Renal cortical epithelial cell (primary cell): ENCODE data around the gene CCDC144A. TPM values are rescaled to one million over a fixed set of nuclear protein-coding genes. Genes with fewer than 3 reads are reported as not detected.
A peak's percentile ranks its signal among the peaks of the same experiment; 100 is the strongest.
"Not testable (repeated sequence)": the region's sequence is repeated elsewhere in the genome, so short reads cannot be mapped to it uniquely, and the experiment has no call there.

Experiments used
- DNase-seq: peaks from one replicate; pipeline ENCODE4 v3.0.0-alpha.2; 2011; ENCODE audit warnings: low read depth
- total RNA-seq: library from RNA; depleted of rRNA; stranded (reverse); fragments of >200 nt; gene quantifications from 2 replicates; pipeline ENCODE4 v1.2.3, GENCODE V29; 2014

Gene CCDC144A
- total RNA-seq, 1 donor from 2014 or later, result 7.9 TPM

DNA sequence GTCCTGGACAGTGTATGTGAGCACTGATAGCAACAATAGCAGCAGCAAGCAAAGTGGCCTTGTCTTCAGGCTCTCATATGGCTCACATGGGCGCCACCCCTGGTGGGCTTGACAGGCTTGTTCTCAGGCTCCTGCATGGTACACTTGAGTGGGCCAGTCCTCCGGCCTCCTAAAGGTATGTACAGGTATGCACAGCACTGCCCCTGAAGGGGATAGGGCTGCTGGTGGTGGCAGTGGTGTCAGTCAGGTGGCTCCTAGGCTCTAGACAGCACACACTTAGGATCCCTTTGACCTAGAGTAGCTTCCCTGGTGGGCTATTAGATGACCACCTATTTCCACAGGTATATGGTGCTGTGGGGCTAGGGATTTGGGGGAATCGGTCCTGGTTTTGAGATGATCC lies 67.5 kb downstream of the CCDC144A start:
- DNase-seq, result not testable (repeated sequence)

DNA sequence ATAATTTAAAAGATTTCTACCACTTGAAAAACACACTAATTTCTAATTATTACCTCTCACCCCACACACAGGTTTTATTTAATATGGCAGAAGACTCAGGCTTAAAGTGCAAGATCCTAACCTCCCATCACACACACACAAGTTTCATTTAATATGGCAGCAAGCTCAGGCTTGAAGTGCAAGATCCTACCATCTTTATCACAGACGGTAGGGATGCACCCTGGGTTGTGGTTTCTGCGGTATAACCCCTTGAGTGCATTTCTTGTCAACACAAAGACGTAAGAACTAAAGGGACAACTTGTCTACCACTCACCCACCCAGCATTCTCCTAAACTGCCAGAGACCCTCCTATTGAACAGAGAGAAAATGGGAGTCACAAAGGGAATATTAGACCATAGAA lies 68.1 kb downstream of the CCDC144A start:
- DNase-seq, result not testable (repeated sequence)

GRCh38 chr17:16768290-16769175 lies 78.5 kb downstream of the CCDC144A start:
- DNase-seq, result not testable (repeated sequence)

GRCh38 chr17:16772394-16773145 lies 82.5 kb downstream of the CCDC144A start:
- not testable (repeated sequence) for DNase-seq

- not testable (repeated sequence) for DNase-seq
Observed at GRCh38 chr17:16773146-16773522, 83.1 kb downstream of the CCDC144A start.

DNA sequence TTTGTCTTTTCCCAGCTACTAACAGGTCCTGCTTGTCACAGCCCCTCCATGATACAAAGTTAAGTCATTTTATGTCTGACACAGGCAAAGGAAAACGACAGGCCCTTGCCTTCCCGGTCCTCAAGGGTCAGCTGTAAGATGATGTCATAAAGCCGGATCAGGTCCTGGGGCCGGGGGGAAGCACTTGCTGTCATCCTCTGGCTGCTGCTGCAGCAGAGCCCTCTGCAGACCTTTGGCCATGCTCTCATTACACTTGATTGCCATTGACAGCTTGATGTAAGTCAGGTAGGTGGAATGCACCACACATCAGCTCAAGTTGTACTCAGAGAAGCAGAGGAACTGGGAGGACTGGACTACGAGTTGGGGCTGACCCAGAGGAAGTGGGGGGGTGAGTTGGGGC lies 97.8 kb downstream of the CCDC144A start:
- DNase-seq, result not testable (repeated sequence)

DNA sequence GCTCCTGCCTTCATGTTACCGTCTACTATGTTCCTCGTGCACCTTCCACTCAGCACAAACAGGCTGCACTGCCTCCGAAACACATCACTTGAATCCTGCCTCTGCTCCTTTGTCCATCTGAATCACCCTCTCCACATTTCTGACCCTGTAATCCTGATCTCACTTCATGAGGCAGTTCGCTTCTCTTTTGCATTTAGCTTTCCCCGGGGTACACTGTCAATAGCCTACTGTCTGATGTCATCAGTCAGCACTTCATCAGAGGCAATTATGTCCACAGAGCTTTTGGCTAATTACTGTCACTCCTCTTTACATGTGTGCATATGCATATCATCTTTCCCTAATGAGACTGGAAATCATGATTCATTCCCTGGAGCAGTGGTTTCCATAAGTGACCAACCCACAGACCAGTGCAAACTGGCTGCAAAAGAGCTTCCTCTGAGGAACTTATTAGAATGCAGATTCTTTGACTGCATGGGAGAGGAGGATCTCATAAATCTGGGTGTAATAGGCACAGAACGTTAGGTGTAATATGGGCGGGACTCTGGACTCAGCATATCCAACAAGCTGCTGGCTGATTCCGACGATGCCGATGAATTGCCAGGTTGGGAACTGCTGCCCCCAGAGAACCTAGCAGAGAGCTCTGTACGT lies 99.0 kb downstream of the CCDC144A start:
- DNase-seq, result not testable (repeated sequence)

- DNase-seq, result not testable (repeated sequence)
Observed at GRCh38 chr17:16789622-16790021, 99.6 kb downstream of the CCDC144A start.

DNA sequence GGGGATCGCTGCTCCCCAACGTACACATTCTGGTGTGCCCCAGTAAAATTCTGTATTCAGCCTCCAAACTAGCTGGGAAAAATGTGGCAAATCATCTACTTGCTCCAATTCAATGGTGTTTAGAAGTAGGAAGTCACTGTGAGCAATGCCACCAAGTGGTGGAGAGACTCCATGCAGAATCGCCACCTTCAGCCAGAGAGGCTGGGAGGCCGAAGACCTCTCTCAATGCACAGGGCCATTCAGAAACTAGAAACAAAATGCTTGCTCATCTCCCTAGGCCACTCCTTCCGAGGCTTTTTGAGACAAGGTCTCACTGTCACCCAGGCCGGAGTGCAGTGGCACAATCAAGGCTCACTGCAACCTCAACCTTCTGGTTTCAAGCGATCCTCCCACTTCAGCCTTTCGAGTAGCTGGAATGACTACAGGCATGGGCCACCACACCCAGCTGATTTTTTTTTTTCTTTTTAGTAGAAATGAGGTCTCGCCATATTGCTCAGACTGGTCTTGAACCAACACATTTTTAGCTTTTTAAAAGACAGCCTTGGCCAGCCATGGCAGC lies 100.4 kb downstream of the CCDC144A start:
- not testable (repeated sequence) for DNase-seq

- DNase-seq, result not testable (repeated sequence)
Observed at GRCh38 chr17:16794215-16794614, 104.2 kb downstream of the CCDC144A start.

GRCh38 chr17:16795894-16796293 lies 105.9 kb downstream of the CCDC144A start:
- not testable (repeated sequence) for DNase-seq

DNA sequence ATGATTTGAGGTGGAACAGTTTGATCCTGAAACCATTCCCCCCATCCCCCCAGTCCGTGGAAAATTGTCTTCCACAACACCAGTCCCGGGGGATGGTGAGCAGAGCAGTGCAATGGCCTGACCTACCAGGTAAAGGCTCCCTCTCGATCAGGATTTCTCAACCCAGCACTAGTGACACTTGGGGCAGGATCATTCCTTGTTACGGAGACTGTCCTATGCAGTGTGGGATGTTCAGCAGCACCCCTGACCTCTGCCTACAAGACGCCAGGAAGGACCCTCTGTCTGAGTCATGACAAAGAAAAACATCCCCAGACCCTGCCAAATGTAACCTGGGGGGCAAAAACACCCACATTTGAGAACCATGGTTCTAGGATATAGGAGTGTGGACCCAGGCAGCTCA lies 114.8 kb downstream of the CCDC144A start:
- not testable (repeated sequence) for DNase-seq

GRCh38 chr17:16806599-16806998 lies 116.6 kb downstream of the CCDC144A start:
- DNase-seq, result not testable (repeated sequence)

DNA sequence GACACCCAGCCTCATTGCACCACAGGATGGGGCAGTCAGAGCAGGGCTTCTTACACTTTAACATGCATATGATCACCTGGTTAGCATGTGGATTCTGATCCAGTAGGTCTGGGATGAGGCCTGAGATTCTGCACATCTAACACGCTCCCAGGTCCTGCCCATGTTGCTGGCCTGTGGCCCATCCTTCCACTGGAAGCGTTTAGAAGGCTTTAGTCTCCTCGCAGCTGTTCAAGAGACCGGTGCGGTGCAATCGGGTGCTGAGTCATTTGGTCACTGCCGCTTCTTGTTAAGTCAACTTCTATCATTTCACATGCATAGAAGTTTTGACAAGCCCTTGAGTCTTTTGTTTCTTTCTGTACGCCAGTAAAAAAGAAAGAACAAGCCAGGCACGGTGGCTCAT lies 117.6 kb downstream of the CCDC144A start:
- not testable (repeated sequence) for DNase-seq

- not testable (repeated sequence) for DNase-seq
Observed at GRCh38 chr17:16810236-16810635, 120.2 kb downstream of the CCDC144A start.

DNA sequence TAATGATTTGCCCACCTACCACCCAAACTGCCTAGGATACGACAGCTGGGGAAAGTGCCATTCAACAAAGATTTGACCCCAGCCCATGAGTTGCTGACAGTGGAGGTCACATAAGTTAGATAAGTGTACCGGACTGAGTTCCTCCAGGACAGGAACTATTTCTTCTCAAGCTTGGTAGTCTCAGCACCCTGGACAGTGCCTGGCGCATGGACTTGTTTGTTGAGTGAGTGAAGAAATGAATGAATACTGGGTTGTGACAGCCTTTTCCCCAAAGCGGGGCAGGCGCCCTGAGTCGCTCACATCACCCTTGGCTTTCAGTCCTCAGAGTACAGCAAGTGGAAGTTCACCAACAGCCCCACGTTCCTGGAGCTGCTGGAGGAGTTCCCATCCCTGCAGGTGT lies 122.1 kb downstream of the CCDC144A start:
- peak; percentile 12 for DNase-seq

- DNase-seq, result no peak
Observed at GRCh38 chr17:16814439-16814838, 124.4 kb downstream of the CCDC144A start.

DNA sequence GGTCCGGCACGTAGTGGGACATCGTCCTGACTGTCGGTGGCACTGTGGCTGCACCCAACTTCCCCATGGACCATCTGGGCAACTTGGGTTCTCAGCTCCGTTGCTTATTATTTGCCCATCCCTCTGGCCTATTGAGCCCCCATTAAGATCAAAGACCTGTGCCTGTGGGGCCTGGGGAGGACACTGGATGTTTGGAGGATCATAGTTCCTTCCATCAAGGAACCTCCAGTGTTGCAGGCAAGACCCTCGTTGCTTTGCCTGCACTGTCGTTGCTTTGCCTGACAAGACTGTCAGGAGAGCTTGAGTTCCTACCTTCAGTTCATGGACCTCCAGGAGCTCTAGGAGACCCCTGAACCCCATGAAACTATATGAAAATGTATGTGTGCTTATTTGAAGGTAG lies 127.2 kb downstream of the CCDC144A start:
- no peak for DNase-seq

DNA sequence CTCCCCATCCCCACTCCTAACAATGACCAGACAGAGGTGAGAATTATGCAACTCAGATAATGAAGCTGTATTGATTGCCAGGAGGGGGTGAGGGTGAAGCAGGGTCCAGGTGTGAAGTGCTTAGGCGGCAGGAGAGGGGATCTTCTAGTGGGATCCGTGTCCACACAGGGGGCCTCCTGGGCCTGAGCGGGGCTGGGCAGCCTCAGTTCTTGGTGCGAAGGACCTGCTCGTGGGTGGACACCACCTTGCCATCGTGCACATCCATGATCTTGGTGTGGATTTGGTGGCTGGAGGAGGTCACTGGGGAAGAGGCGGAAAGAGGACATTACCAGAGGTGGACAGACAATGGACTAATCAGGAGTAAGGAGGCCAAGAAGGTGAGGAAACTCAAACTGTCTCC lies 127.9 kb downstream of the CCDC144A start:
- DNase-seq, result not testable (repeated sequence)

- DNase-seq, result no peak
Observed at GRCh38 chr17:16818340-16818739, 128.3 kb downstream of the CCDC144A start.

- DNase-seq, result no peak
Observed at GRCh38 chr17:16818821-16819683, 129.0 kb downstream of the CCDC144A start.
